NCI-H1048 (cell line): ENCODE measurements around the gene SLAIN2.
A peak's percentile ranks its signal among the peaks of the same experiment; 100 is the strongest.

Experiments
- DNase-seq: peaks from one replicate; lab custom pipeline; 2025; lab: John Stamatoyannopoulos, UW

Gene SLAIN2

GRCh38 chr4:48334900-48335384, 6.4 kb upstream of the SLAIN2 start:
- DNase-seq: no peak

DNA sequence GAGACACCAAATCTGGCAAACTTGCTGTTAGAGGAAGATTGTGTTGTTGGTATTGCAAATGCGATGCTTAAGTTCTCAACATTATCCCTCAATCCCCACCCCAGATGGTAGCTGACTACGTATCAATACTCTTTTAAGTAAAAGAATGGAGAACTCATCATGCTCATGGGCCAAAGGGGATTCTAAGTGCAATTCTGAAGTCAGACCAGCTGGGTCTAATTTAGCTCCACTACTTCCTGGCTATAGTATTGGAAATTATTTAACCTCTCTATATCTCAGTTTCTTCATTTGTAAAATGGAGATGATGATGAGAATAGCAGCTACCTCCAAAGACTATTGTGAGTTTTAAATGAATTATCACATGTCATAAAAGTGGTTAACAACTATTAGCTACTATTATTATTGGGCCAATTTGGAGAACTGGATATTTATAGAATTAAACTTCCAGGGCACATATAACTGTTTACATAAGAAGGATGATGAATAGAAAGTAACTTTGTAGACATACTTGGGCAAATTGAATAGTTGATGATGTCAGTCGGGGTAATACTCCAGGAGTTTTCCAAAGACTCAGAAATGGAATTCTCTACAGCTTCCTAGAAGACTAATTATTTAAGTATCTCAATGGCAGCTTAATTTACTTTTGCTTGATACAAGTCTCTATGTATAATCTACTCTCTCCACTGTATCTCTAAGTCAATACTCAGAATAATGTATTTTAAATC, 5.0 kb upstream of the SLAIN2 start:
- DNase-seq: no peak

DNA sequence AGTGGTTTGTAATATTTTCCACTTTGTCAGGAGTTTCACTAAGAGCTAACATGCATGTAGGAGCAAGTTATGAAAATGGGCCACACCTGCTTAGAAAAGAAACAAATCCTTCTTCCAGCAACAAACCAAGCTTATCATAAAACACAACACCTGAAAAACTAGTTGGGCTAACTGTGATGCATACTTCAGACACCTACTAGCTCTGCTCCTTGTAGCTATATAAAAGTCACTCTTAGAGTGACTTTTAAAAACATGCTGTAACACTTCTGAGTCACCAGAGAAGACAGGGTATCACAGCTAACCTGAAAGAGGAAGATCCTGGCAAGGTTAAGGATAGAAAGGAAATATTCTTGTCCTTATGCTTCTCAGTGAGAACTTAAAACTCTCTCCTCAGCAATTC, 3.6 kb upstream of the SLAIN2 start:
- DNase-seq: no peak

- no peak for DNase-seq
Measured at GRCh38 chr4:48339642-48340041, 1.7 kb upstream of the SLAIN2 start.

DNA sequence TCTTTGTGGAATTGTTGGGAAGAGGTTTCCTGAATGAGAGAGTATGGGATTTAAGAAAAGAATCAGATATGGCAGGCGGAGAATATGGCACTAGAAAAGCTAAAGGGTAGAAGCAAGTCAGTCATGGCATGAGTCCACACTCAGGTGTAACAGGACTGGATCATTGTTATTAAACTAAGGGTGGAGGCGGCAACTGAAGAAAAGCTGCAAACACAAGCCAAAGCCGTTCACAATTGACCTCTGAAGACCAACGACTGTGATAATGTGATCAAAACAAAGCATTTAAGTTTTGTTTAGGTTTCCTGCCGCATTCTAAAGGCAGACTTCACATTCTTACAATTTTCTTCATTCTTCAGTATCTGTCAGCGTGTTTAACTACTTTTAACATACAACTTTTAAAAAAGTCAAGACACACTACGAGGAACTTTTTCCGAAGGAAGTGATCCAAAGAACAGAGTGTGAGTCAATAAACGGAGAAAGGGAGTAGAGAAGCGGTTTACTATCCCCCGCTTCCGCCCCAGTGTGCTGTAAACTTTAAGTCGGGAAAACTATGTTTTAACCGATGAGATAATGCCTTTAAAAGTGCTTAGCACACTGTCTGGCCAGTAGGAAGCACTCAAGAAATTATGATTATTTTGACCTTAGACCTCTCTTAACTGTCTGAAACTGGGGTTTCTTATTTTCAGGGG, 909 bp upstream of the SLAIN2 start:
- no peak for DNase-seq

GRCh38 chr4:48341776-48342605, 662 bp downstream of the SLAIN2 start:
- DNase-seq: no peak

- DNase-seq: no peak
Measured at GRCh38 chr4:48342606-48342880, 1.2 kb downstream of the SLAIN2 start.

- DNase-seq: no peak
Measured at GRCh38 chr4:48343035-48343434, 1.7 kb downstream of the SLAIN2 start.

- DNase-seq: no peak
Measured at GRCh38 chr4:48343551-48343950, 2.2 kb downstream of the SLAIN2 start.

- DNase-seq: no peak
Measured at GRCh38 chr4:48345542-48345941, 4.2 kb downstream of the SLAIN2 start.

- no peak for DNase-seq
Measured at GRCh38 chr4:48346594-48346993, 5.3 kb downstream of the SLAIN2 start.

GRCh38 chr4:48347282-48347921, 6.1 kb downstream of the SLAIN2 start:
- no peak for DNase-seq

GRCh38 chr4:48350871-48351270, 9.5 kb downstream of the SLAIN2 start:
- no peak for DNase-seq

DNA sequence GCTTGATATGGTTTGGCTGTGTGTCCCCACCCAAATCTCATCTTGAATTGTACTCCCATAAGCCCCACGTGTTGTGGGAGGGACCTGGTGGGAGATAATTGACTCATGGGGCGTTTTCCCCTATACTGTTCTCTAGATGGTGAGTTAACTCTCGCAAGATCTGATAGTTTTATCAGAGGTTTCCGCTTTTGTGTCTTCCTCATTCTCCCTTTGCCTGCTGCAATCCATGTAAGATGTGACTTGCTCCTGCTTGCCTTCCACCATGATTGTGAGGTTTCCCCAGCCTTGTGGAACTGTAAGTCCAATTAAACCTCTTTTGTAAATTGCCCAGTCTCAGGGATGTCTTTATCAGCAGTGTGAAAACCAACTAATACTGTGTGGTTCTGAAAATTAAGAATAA, 11.5 kb downstream of the SLAIN2 start:
- no peak for DNase-seq

DNA sequence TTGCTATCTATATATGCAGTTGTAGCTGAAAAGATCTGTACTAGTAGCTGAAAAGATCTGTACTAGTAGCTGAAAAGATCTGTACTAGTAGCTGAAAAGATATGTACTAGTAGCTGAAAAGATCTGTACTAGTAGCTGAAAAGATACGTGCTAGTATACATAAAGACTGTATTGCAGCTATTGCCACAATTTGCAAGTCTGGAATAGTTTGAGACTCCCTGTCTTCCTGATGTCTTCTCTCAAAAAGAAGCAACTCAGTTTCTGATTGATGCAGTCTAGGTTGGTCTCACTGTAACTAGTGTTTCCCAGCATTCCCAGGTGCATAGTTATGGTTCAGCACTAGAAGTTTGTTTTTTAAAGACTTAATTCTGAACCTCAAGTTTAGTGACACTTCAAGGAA, 15.0 kb downstream of the SLAIN2 start:
- no peak for DNase-seq

- DNase-seq: peak; percentile 39
Measured at GRCh38 chr4:48360285-48361011, 19.1 kb downstream of the SLAIN2 start.

- no peak for DNase-seq
Measured at GRCh38 chr4:48361012-48361400, 19.7 kb downstream of the SLAIN2 start.

- DNase-seq: no peak
Measured at GRCh38 chr4:48366611-48367010, 25.3 kb downstream of the SLAIN2 start.

- no peak for DNase-seq
Measured at GRCh38 chr4:48367016-48367415, 25.7 kb downstream of the SLAIN2 start.

GRCh38 chr4:48368389-48368788, 27.1 kb downstream of the SLAIN2 start:
- DNase-seq: no peak

GRCh38 chr4:48369248-48369647, 27.9 kb downstream of the SLAIN2 start:
- no peak for DNase-seq

- no peak for DNase-seq
Measured at GRCh38 chr4:48369771-48370170, 28.4 kb downstream of the SLAIN2 start.
